SH-SY5Y (cell line): Measurements from ENCODE around the gene HMCN1.

Experiments
- GATA2 ChIP-seq: IDR thresholded peaks from 2 replicates; pipeline ENCODE4 v1.6.1; 2011; ENCODE audit warnings: mild to moderate bottlenecking, low read depth, low read length
- GATA3 ChIP-seq: IDR thresholded peaks from 2 replicates; pipeline ENCODE4 v1.6.1; 2011; ENCODE audit warnings: low read depth, mild to moderate bottlenecking, low read length, moderate library complexity

GRCh38 chr1:185699874-185700273 is 34.3 kb upstream of the HMCN1 start:
- TF ChIP-seq GATA3 (no peak), GATA2 (no peak)
